HCT116 (cell line): ENCODE results near the gene PRKAG1. TPM values are rescaled to one million over a fixed set of nuclear protein-coding genes. Genes with fewer than 3 reads are reported as not detected.

Source experiments
- ATAC-seq: fragments of 200-7000 bp; cut with Tn5 transposase; 2 replicates; pipeline ENCODE4 v1.9.1; 2020; ENCODE audit warnings: mild to moderate bottlenecking, moderate library complexity
- BruUV-seq: library from RNA; stranded (reverse); fragments of 400-500 nt; replicated peaks from 2 replicates; lab custom pipeline; 2021; lab: Mats Ljungman, UMichigan
- CTCF ChIA-PET: fragments of 300-600 bp; sonication (Branson Sonifier 250); formaldehyde crosslinking; loops from one replicate; lab custom pipeline; 2021; ENCODE audit warnings: antibody characterized with exemption; lab: Charles Lee
- POLR2A ChIA-PET: fragments of 300-600, 350-600 bp; sonication (Branson Sonifier 250); formaldehyde crosslinking; loops from one replicate; lab custom pipeline; 2021; ENCODE audit warnings: antibody characterized with exemption; lab: Charles Lee
- RAD21 ChIA-PET, 2 experiments: fragments of 300-600 bp; sonication (Branson Sonifier 250); formaldehyde crosslinking; loops; one replicate each; lab custom pipeline; 2023; ENCODE audit warnings: low total read pairs in 2 of 2; ENCODE audit not compliant: uncharacterized antibody in 2 of 2, unreplicated experiment in 2 of 2, low non-redundant PET in 1 of 2; lab: Charles Lee
- DNase-seq: peaks from one replicate; pipeline ENCODE4 v3.0.0-alpha.2; 2010; ENCODE audit warnings: low read depth, low spot score
- H2AFZ ChIP-seq: fragments of 200-600 bp; shearing (Covaris generic), sonication (generic); 2 replicates; pipeline ENCODE4 v1.6.1; 2017; ENCODE audit warnings: low read depth, mixed run types, mixed read lengths, antibody characterized with exemption, low read length; ENCODE audit not compliant: poor library complexity, severe bottlenecking
- H3K27ac ChIP-seq: 2 replicates; pipeline ENCODE4 v1.5.1; 2012; ENCODE audit warnings: low read depth, low read length
- H3K27me3 ChIP-seq: fragments of 200-600 bp; sonication (generic); 2 replicates; pipeline ENCODE4 v1.6.1; 2016; ENCODE audit warnings: mixed run types, low read length, mixed read lengths; ENCODE audit not compliant: insufficient read depth
- H3K36me3 ChIP-seq, 2 experiments: fragments of 200-500 bp in 1 of 2; fragments of 200-600 bp in 1 of 2; sonication (Bioruptor generic) in 1 of 2; sonication (generic) in 1 of 2; 2 replicates each; pipeline versions ENCODE4 v1.5.1 to v1.6.1; 2014 to 2016; ENCODE audit warnings: low read length in 2 of 2, inconsistent platforms in 1 of 2, mixed read lengths in 1 of 2, mixed run types in 1 of 2; ENCODE audit not compliant: insufficient read depth in 2 of 2, control insufficient read depth in 1 of 2
- H3K4me1 ChIP-seq, 2 experiments: fragments of 200-600 bp in 1 of 2; sonication (generic) in 1 of 2; 2 replicates each; pipeline versions ENCODE4 v1.5.1 to v1.6.1; 2012 to 2017; ENCODE audit warnings: low read length in 2 of 2, inconsistent platforms in 1 of 2, mild to moderate bottlenecking in 1 of 2, mixed read lengths in 1 of 2, mixed run types in 1 of 2, moderate library complexity in 1 of 2; ENCODE audit not compliant: insufficient read depth in 2 of 2, control insufficient read depth in 1 of 2
- H3K4me2 ChIP-seq: fragments of 200-600 bp; sonication (generic); 2 replicates; pipeline ENCODE4 v1.6.1; 2017; ENCODE audit warnings: mixed run types, low read length, mixed read lengths
- H3K4me3 ChIP-seq, 2 experiments: fragments of 200-600 bp in 1 of 2; sonication (generic) in 1 of 2; replicated peaks in 1 of 2; 2 replicates each; pipeline ENCODE4 v1.5.1; 2011 to 2016; ENCODE audit warnings: low read length in 2 of 2, control low read depth in 1 of 2, low read depth in 1 of 2, mild to moderate bottlenecking in 1 of 2, mixed read lengths in 1 of 2, mixed run types in 1 of 2
- H3K79me2 ChIP-seq: fragments of 200-600 bp; sonication (generic); 2 replicates; pipeline ENCODE4 v1.6.1; 2017; ENCODE audit warnings: mild to moderate bottlenecking, mixed run types, low read length, moderate library complexity, mixed read lengths; ENCODE audit not compliant: insufficient read depth
- H3K9ac ChIP-seq: fragments of 200-600 bp; sonication (generic); 2 replicates; pipeline ENCODE4 v1.6.1; 2016; ENCODE audit warnings: low read length, mixed read lengths
- H3K9me2 ChIP-seq: fragments of 200-600 bp; sonication (generic), shearing (Covaris generic); 2 replicates; pipeline ENCODE4 v1.6.1; 2017; ENCODE audit warnings: mixed run types, mild to moderate bottlenecking, moderate library complexity; ENCODE audit not compliant: insufficient read depth
- H3K9me3 ChIP-seq, 2 experiments: fragments of 200-500 bp in 1 of 2; fragments of 200-600 bp in 1 of 2; sonication (Bioruptor generic) in 1 of 2; sonication (generic) in 1 of 2; 2 replicates each; pipeline ENCODE4 v1.6.1; 2014 to 2017; ENCODE audit warnings: low read length in 2 of 2, mixed read lengths in 2 of 2, inconsistent platforms in 1 of 2, low read depth in 1 of 2, mild to moderate bottlenecking in 1 of 2, mixed run types in 1 of 2, moderate library complexity in 1 of 2; ENCODE audit not compliant: control insufficient read depth in 1 of 2, insufficient read depth in 1 of 2
- H4K20me1 ChIP-seq: fragments of 200-600 bp; sonication (generic), shearing (Covaris generic); 2 replicates; pipeline ENCODE4 v1.6.1; 2017; ENCODE audit warnings: mixed run types, mild to moderate bottlenecking, moderate library complexity; ENCODE audit not compliant: insufficient read depth
- CBX3 ChIP-seq: IDR thresholded peaks from 2 replicates; pipeline ENCODE4 v1.6.1; 2012; ENCODE audit warnings: low read depth
- CEBPB ChIP-seq: IDR thresholded peaks from 2 replicates; pipeline ENCODE4 v1.6.1; 2012; ENCODE audit warnings: low read depth
- CTCF ChIP-seq, 3 experiments: fragments of 200-600 bp in 1 of 3; sonication (generic) in 1 of 3; IDR thresholded peaks in 2 of 3; conservative IDR thresholded peaks in 1 of 3; 2 replicates each; pipeline ENCODE4 v1.5.1; 2012 to 2017; ENCODE audit warnings: low read depth in 2 of 3, low read length in 2 of 3, antibody characterized with exemption in 1 of 3, borderline replicate concordance in 1 of 3, control low read depth in 1 of 3, mild to moderate bottlenecking in 1 of 3, mixed read lengths in 1 of 3, mixed run types in 1 of 3, moderate library complexity in 1 of 3; ENCODE audit not compliant: insufficient read depth in 1 of 3
- EGR1 ChIP-seq: IDR thresholded peaks from 2 replicates; pipeline ENCODE4 v1.6.1; 2012; ENCODE audit warnings: low read depth
- FOSL1 ChIP-seq: IDR thresholded peaks from 2 replicates; pipeline ENCODE4 v1.6.1; 2012; ENCODE audit warnings: low read depth
- POLR2A ChIP-seq: IDR thresholded peaks from 2 replicates; pipeline ENCODE4 v1.7.0; 2011; ENCODE audit warnings: borderline replicate concordance; ENCODE audit not compliant: insufficient read depth, insufficient read length; ENCODE audit errors: extremely low read depth
- RAD21 ChIP-seq: IDR thresholded peaks from 2 replicates; pipeline ENCODE4 v1.6.1; 2012; ENCODE audit warnings: low read depth, mild to moderate bottlenecking
- REST ChIP-seq: IDR thresholded peaks from 2 replicates; pipeline ENCODE4 v1.6.1; 2012; ENCODE audit warnings: low read depth
- SIN3A ChIP-seq: IDR thresholded peaks from 2 replicates; pipeline ENCODE4 v1.6.1; 2012; ENCODE audit warnings: low read depth
- SRF ChIP-seq: IDR thresholded peaks from 2 replicates; pipeline ENCODE4 v1.6.1; 2012; ENCODE audit warnings: low read depth
- TCF7L2 ChIP-seq: IDR thresholded peaks from 2 replicates; pipeline ENCODE4 v1.7.0; 2011; ENCODE audit warnings: borderline replicate concordance, inconsistent platforms; ENCODE audit not compliant: insufficient read depth, insufficient read length; ENCODE audit errors: extremely low read depth
- YY1 ChIP-seq: IDR thresholded peaks from 2 replicates; pipeline ENCODE4 v1.6.1; 2011; ENCODE audit warnings: low read length, low read depth, moderate library complexity, mild to moderate bottlenecking; ENCODE audit not compliant: insufficient replicate concordance; ENCODE audit errors: extremely low read depth
- ZBTB33 ChIP-seq: IDR thresholded peaks from 2 replicates; pipeline ENCODE4 v1.6.1; 2011; ENCODE audit warnings: mild to moderate bottlenecking, low read length, moderate library complexity; ENCODE audit not compliant: insufficient replicate concordance; ENCODE audit errors: extremely low read depth
- ZFX ChIP-seq: fragments of 450-650 bp; IDR thresholded peaks from 2 replicates; pipeline ENCODE4 v1.6.1; 2017
- intact Hi-C: fragments of 100-400 bp; cut with micrococcal nuclease; formaldehyde crosslinking; loops from 2 replicates; pipeline ENCODE4 v1.10.0; 2022
- total RNA-seq: library from RNA; stranded (reverse); gene quantifications from one replicate; pipeline ENCODE4 v1.2.1, GENCODE V29; 2021; ENCODE audit not compliant: unreplicated experiment

Gene PRKAG1
- total RNA-seq, 1 experiment from 2014 or later = 64.6 TPM

- H3K4me3 ChIP-seq = no peak overlapping the region
- H3K27ac ChIP-seq = no peak overlapping the region
- peaks cover 63 to 80% of the 10 kb centered on the region in 2 experiments for H3K36me3 ChIP-seq
- no peaks in the 10 kb centered on the region for H3K9me2 ChIP-seq
- H3K4me1 ChIP-seq = peaks cover 0 to 4% of the 10 kb centered on the region in 2 experiments; a peak in 1 of 4 replicates
- intact Hi-C loops = no loop called here
- H2AFZ ChIP-seq = no peak overlapping the region
- POLR2A ChIA-PET = no interaction called here
- CTCF ChIA-PET = interaction anchor here (0.7 kb wide), 1 partner anchor 58 kb away, joined by 3 read pairs; no protein-coding TSS in a partner anchor
- no peak overlapping the region for H3K4me2 ChIP-seq
- RAD21 ChIA-PET = no interaction called here
- no peaks in the 10 kb centered on the region for H3K27me3 ChIP-seq
- DNase-seq (no peak), ATAC-seq (no peak)
- peaks cover 15% of the 10 kb centered on the region; the same call in 1 of the 2 replicates for H3K79me2 ChIP-seq
- H3K9me3 ChIP-seq = no peaks in the 10 kb centered on the region
- no peaks in the 10 kb centered on the region for H4K20me1 ChIP-seq
- no peak overlapping the region for H3K9ac ChIP-seq
- BruUV-seq = no TSS peak
- TF ChIP-seq CEBPB = no peak
- TF ChIP-seq FOSL1 = no peak
- TF ChIP-seq ZBTB33 = no peak
- TF ChIP-seq ZFX = no peak
- TF ChIP-seq POLR2A = no peak
- TF ChIP-seq EGR1 = no peak
- no peak for TF ChIP-seq YY1
- no peak for TF ChIP-seq REST
- TF ChIP-seq CBX3 = no peak
- no peak for TF ChIP-seq RAD21
- TF ChIP-seq CTCF (IDR thresholded peaks at IDR 0.05 in 2 of 3, conservative IDR thresholded peaks at IDR 0.05 in 1 of 3; ENCODE audit: borderline replicate concordance in 1 of 3, insufficient read depth in 1 of 3, low read depth in 2 of 3, low read length in 2 of 3) = no peak
- no peak for TF ChIP-seq TCF7L2
- TF ChIP-seq SIN3A = no peak
- no peak for TF ChIP-seq SRF
Observed at GRCh38 chr12:49046129-49046895, 27.7 kb upstream of the PRKAG1 start.
